Neural cell (in vitro differentiated cells): Measurements from ENCODE around the gene UPF1. TPM values are rescaled to one million over a fixed set of nuclear protein-coding genes. Genes with fewer than 3 reads are reported as not detected.

Experiments used
- H2AFZ ChIP-seq: fragments of 200-600, 300-800 bp; sonication (generic), shearing (Covaris generic); 2 replicates; pipeline ENCODE4 v1.6.0; 2014; ENCODE audit warnings: low read depth, mild to moderate bottlenecking, antibody characterized with exemption, low read length, moderate library complexity
- H3F3A ChIP-seq: fragments of 200-600 bp; shearing (Covaris generic); 2 replicates; pipeline ENCODE4 v1.6.1; 2016; ENCODE audit warnings: mild to moderate bottlenecking, moderate library complexity, mixed read lengths, antibody characterized with exemption, low read length; ENCODE audit not compliant: insufficient read depth, poor library complexity, severe bottlenecking
- H3K27ac ChIP-seq: fragments of 200-600, 300-800 bp; sonication (generic), shearing (Covaris generic); 2 replicates; pipeline ENCODE4 v1.5.1; 2014; ENCODE audit warnings: mild to moderate bottlenecking, low read length, moderate library complexity
- H3K27me3 ChIP-seq: fragments of 300-800, 200-600 bp; sonication (generic), shearing (Covaris generic); 2 replicates; pipeline ENCODE4 v1.6.0; 2014; ENCODE audit warnings: mild to moderate bottlenecking, low read depth, low read length, moderate library complexity; ENCODE audit not compliant: insufficient read depth
- H3K36me3 ChIP-seq: fragments of 300-800, 200-600 bp; sonication (generic), shearing (Covaris generic); 2 replicates; pipeline ENCODE4 v1.5.1; 2014; ENCODE audit warnings: mild to moderate bottlenecking, antibody characterized with exemption, low read length, moderate library complexity; ENCODE audit not compliant: insufficient read depth
- H3K4me2 ChIP-seq: fragments of 300-800, 200-600 bp; sonication (generic), shearing (Covaris generic); 2 replicates; pipeline ENCODE4 v1.6.0; 2014; ENCODE audit warnings: mild to moderate bottlenecking, low read length
- H3K4me3 ChIP-seq: fragments of 300-800, 200-600 bp; sonication (generic), shearing (Covaris generic); 2 replicates; pipeline ENCODE4 v1.5.1; 2014; ENCODE audit warnings: mild to moderate bottlenecking, low read length, moderate library complexity
- H3K79me2 ChIP-seq: fragments of 200-600 bp; shearing (Covaris generic); replicated peaks from 2 replicates; pipeline ENCODE4 v1.6.0; 2014; ENCODE audit warnings: mild to moderate bottlenecking, low read length, moderate library complexity; ENCODE audit not compliant: insufficient read depth
- H3K9ac ChIP-seq: fragments of 300-800, 200-600 bp; sonication (generic), shearing (Covaris generic); 2 replicates; pipeline ENCODE4 v1.6.1; 2016; ENCODE audit warnings: mild to moderate bottlenecking, low read length, mixed read lengths
- H3K9me2 ChIP-seq: fragments of 200-600 bp; shearing (Covaris generic); 2 replicates; pipeline ENCODE4 v1.6.1; 2016; ENCODE audit warnings: mild to moderate bottlenecking, low read length, mixed read lengths; ENCODE audit not compliant: insufficient read depth
- H3K9me3 ChIP-seq: fragments of 200-600, 300-800 bp; sonication (generic), shearing (Covaris generic); 2 replicates; pipeline ENCODE4 v1.6.1; 2016; ENCODE audit warnings: mild to moderate bottlenecking, mixed run types, low read length, moderate library complexity, mixed read lengths
- H4K20me1 ChIP-seq: fragments of 200-600 bp; shearing (Covaris generic); 2 replicates; pipeline ENCODE4 v1.6.1; 2016; ENCODE audit warnings: mild to moderate bottlenecking, mixed run types; ENCODE audit not compliant: insufficient read depth
- EP300 ChIP-seq: fragments of 450-650 bp; conservative IDR thresholded peaks from 2 replicates; pipeline ENCODE4 v1.6.1; 2014; ENCODE audit warnings: antibody characterized with exemption, mild to moderate bottlenecking, moderate library complexity; ENCODE audit not compliant: poor library complexity, severe bottlenecking
- EZH2 ChIP-seq: fragments of 200-600, 300-800 bp; shearing (Covaris generic), sonication (generic); IDR thresholded peaks from 2 replicates; pipeline ENCODE4 v1.6.1; 2014; ENCODE audit warnings: antibody characterized with exemption, low read length, borderline replicate concordance, mild to moderate bottlenecking; ENCODE audit not compliant: insufficient read depth, poor library complexity, severe bottlenecking
- MXI1 ChIP-seq: fragments of 450-650 bp; conservative IDR thresholded peaks from 2 replicates; pipeline ENCODE4 v1.6.1; 2014; ENCODE audit warnings: antibody characterized with exemption, mild to moderate bottlenecking; ENCODE audit not compliant: poor library complexity, severe bottlenecking
- POLR2AphosphoS5 ChIP-seq: IDR thresholded peaks from 2 replicates; pipeline ENCODE4 v1.6.1; 2012
- RAD21 ChIP-seq: fragments of 450-650 bp; conservative IDR thresholded peaks from 2 replicates; pipeline ENCODE4 v1.6.1; 2014; ENCODE audit warnings: antibody characterized with exemption, mild to moderate bottlenecking, moderate library complexity
- SMC3 ChIP-seq: fragments of 450-650 bp; conservative IDR thresholded peaks from 2 replicates; pipeline ENCODE4 v1.6.1; 2014; ENCODE audit warnings: antibody characterized with exemption, mild to moderate bottlenecking, moderate library complexity; ENCODE audit not compliant: poor library complexity
- TAF1 ChIP-seq: IDR thresholded peaks from 2 replicates; pipeline ENCODE4 v1.6.1; 2012; ENCODE audit warnings: low read depth
- polyA plus RNA-seq: library from polyadenylated mRNA; depleted of rRNA; stranded (reverse); fragments of >200 nt; gene quantifications from 2 replicates; pipeline ENCODE4 v1.2.3, GENCODE V29; 2014
- TF ChIP-seq, protein P1 (sequence below): IDR thresholded peaks from 2 replicates; pipeline ENCODE4 v1.6.1; 2012; ENCODE audit warnings: borderline replicate concordance
- TF ChIP-seq, protein P2 (sequence below): fragments of 450-650 bp; IDR thresholded peaks from 2 replicates; pipeline ENCODE4 v1.5.1; 2014; ENCODE audit warnings: antibody characterized with exemption, mild to moderate bottlenecking, moderate library complexity; ENCODE audit not compliant: poor library complexity, severe bottlenecking

UPF1 gene
- polyA plus RNA-seq, 1 donor from 2014 or later: 39.3 TPM

DNA sequence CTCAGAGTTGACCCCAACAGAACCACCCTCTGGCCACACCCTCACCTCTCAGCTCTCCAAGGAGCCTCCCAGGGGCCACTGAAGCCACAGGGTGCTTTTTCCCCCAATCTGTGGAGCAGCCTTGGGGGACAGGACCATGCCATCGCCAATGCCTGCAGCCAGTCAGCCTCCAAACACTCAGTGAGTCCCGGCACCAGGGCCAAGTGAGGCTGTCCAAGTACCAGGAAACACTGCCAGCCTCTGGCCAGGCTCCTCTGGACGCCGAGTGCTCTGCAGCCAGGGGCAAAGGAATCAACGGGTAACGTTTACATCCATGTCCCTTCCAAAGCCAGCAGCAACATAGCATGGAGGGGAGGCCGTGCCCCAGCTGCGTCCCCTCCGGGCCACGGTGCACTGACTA lies 31.1 kb upstream of the UPF1 start:
- H3F3A ChIP-seq: no peaks in the 10 kb centered on the region
- H3K9ac ChIP-seq: no peak overlapping the region
- H3K27me3 ChIP-seq: peaks cover 10% of the 10 kb centered on the region

DNA sequence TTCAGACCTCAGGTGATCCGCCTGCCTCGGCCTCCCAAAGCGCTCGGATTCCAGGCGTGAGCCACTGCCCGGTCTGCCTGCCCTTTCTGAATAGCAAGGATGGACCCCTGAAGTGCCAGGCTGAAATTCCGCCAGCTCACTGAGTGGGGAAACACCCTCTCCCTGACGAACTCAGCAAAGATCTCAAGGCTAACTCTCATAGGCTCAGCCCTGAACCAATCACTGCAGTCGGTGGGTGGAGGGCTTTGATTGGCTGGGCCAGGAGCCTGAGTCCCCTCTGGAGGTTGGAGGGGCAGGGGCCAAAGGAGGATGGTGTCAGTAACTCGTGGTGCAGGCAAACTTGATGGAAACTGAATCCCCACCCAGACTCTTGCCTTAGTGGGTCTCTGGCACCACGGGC lies 29.4 kb upstream of the UPF1 start:
- Histone ChIP-seq H3K9me3 (no peaks in the 10 kb centered on the region), H3K79me2 (no peaks in the 10 kb centered on the region), H3K4me3 (no peak overlapping the region), H3K27me3 (peaks cover 10% of the 10 kb centered on the region), H3K27ac (no peak overlapping the region), H3K4me2 (no peak overlapping the region), H3K9me2 (no peaks in the 10 kb centered on the region), H3F3A (no peaks in the 10 kb centered on the region), H4K20me1 (no peaks in the 10 kb centered on the region), H3K9ac (no peak overlapping the region), H2AFZ (no peak overlapping the region), H3K36me3 (no peaks in the 10 kb centered on the region)
- TF ChIP-seq POLR2AphosphoS5: no peak
- TF ChIP-seq RAD21: no peak
- TF ChIP-seq, protein P1, sequence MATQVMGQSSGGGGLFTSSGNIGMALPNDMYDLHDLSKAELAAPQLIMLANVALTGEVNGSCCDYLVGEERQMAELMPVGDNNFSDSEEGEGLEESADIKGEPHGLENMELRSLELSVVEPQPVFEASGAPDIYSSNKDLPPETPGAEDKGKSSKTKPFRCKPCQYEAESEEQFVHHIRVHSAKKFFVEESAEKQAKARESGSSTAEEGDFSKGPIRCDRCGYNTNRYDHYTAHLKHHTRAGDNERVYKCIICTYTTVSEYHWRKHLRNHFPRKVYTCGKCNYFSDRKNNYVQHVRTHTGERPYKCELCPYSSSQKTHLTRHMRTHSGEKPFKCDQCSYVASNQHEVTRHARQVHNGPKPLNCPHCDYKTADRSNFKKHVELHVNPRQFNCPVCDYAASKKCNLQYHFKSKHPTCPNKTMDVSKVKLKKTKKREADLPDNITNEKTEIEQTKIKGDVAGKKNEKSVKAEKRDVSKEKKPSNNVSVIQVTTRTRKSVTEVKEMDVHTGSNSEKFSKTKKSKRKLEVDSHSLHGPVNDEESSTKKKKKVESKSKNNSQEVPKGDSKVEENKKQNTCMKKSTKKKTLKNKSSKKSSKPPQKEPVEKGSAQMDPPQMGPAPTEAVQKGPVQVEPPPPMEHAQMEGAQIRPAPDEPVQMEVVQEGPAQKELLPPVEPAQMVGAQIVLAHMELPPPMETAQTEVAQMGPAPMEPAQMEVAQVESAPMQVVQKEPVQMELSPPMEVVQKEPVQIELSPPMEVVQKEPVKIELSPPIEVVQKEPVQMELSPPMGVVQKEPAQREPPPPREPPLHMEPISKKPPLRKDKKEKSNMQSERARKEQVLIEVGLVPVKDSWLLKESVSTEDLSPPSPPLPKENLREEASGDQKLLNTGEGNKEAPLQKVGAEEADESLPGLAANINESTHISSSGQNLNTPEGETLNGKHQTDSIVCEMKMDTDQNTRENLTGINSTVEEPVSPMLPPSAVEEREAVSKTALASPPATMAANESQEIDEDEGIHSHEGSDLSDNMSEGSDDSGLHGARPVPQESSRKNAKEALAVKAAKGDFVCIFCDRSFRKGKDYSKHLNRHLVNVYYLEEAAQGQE: no peak

More for the DNA sequence above, 31.1 kb upstream of the UPF1 start:
- H2AFZ ChIP-seq: no peak overlapping the region
- H3K4me3 ChIP-seq: no peak overlapping the region
- H3K79me2 ChIP-seq: no peaks in the 10 kb centered on the region
- no peaks in the 10 kb centered on the region for H3K36me3 ChIP-seq
- H3K9me3 ChIP-seq: no peaks in the 10 kb centered on the region
- no peak overlapping the region for H3K27ac ChIP-seq
- H4K20me1 ChIP-seq: no peaks in the 10 kb centered on the region
- no peak for TF ChIP-seq SMC3
- no peak for TF ChIP-seq MXI1
- TF ChIP-seq, protein P2, sequence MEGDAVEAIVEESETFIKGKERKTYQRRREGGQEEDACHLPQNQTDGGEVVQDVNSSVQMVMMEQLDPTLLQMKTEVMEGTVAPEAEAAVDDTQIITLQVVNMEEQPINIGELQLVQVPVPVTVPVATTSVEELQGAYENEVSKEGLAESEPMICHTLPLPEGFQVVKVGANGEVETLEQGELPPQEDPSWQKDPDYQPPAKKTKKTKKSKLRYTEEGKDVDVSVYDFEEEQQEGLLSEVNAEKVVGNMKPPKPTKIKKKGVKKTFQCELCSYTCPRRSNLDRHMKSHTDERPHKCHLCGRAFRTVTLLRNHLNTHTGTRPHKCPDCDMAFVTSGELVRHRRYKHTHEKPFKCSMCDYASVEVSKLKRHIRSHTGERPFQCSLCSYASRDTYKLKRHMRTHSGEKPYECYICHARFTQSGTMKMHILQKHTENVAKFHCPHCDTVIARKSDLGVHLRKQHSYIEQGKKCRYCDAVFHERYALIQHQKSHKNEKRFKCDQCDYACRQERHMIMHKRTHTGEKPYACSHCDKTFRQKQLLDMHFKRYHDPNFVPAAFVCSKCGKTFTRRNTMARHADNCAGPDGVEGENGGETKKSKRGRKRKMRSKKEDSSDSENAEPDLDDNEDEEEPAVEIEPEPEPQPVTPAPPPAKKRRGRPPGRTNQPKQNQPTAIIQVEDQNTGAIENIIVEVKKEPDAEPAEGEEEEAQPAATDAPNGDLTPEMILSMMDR: no peak
- TF ChIP-seq, protein P1: no peak
- no peak for TF ChIP-seq EP300
- no peak for TF ChIP-seq RAD21
- TF ChIP-seq EZH2: no peak
- TF ChIP-seq TAF1: no peak
- TF ChIP-seq POLR2AphosphoS5: no peak
- H3K4me2 ChIP-seq: no peak overlapping the region
- no peaks in the 10 kb centered on the region for H3K9me2 ChIP-seq
